ENCODE results near the gene AP3B1.

AP3B1 gene

DNA sequence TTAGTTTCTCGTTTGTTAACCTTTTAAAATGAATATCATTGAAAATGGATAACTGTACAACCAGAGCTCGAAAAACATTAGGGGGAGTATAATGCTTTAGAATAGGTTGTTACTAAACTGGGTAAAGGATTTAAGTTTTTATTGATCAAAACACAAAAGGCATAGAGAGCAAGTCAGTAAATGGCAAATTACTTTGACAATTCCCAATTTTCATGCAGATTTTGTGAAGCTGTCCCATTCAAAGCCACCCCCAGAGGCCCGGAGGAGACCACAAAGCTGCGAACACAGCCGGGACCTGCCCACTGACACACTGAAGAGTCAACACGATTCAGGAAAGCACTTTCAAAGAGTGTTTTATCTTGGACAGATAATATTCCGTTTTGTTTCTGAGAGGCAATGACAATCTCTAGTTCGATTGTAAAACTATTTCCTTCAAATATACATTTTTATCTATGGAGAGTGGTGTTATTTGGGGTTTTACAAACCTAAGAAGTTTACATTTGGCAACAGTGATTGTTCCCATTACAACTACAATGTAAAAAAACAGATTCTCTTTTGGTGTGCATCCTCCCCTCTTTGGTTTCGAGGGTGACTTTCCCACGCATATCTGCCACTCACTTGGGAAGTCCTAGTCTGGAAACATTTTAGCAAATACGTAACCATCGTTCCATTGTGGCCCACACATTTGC lies 335.7 kb downstream of the AP3B1 start:
- no peak for DNase-seq (ENCODE audit: low read depth, low spot score)
- CTCF ChIA-PET = no interaction called here
- H3K4me3 ChIP-seq (ENCODE audit: low read depth, low read length) = no peak overlapping the region
- TF ChIP-seq, protein P1, sequence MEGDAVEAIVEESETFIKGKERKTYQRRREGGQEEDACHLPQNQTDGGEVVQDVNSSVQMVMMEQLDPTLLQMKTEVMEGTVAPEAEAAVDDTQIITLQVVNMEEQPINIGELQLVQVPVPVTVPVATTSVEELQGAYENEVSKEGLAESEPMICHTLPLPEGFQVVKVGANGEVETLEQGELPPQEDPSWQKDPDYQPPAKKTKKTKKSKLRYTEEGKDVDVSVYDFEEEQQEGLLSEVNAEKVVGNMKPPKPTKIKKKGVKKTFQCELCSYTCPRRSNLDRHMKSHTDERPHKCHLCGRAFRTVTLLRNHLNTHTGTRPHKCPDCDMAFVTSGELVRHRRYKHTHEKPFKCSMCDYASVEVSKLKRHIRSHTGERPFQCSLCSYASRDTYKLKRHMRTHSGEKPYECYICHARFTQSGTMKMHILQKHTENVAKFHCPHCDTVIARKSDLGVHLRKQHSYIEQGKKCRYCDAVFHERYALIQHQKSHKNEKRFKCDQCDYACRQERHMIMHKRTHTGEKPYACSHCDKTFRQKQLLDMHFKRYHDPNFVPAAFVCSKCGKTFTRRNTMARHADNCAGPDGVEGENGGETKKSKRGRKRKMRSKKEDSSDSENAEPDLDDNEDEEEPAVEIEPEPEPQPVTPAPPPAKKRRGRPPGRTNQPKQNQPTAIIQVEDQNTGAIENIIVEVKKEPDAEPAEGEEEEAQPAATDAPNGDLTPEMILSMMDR (IDR thresholded peaks at IDR 0.05; ENCODE audit: insufficient read depth, low read length, missing control alignments) = no peak
- POLR2A ChIA-PET = interaction anchor here (0.6 kb wide), 1 partner anchor 320 kb away, joined by 3 read pairs; no protein-coding TSS in a partner anchor

DNA sequence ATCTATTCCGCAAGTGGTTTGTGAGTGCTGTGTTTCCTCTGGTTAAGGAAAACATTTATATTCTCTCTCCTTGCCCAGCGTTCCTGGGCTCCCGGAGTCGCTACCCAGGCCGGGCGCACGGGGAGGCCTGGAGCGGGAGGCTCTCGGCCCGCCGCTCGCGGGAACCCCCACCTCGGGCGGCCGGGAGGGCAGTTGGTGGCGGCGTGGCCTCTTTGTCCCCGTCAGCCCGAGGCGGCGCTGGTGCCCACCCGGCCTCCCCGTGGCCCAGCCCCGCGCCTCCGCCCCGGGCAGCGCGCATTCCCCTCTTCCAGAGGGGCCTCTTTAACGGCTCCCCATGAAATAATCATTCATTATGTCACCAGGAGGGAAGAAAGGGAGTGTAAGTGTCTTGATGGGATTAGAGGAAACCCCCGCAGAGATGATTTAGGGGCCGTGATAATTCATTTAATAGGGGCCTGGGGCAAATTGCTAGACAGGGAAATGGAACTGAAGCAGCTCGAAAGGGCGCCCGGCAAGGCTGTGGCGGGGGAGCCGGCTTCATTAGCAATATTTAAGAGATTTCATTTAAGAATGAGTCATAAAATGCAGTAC lies 336.5 kb downstream of the AP3B1 start:
- no peak overlapping the region for H3K4me3 ChIP-seq (ENCODE audit: low read depth, low read length)
- POLR2A ChIA-PET = no interaction called here
- DNase-seq (ENCODE audit: low read depth, low spot score) = no peak
- CTCF ChIA-PET = interaction anchor here (1.2 kb wide), 1 partner anchor 15 kb away, joined by 3 read pairs; no protein-coding TSS in a partner anchor
- TF ChIP-seq, protein P1 (IDR thresholded peaks at IDR 0.05; ENCODE audit: insufficient read depth, low read length, missing control alignments) = no peak

DNA sequence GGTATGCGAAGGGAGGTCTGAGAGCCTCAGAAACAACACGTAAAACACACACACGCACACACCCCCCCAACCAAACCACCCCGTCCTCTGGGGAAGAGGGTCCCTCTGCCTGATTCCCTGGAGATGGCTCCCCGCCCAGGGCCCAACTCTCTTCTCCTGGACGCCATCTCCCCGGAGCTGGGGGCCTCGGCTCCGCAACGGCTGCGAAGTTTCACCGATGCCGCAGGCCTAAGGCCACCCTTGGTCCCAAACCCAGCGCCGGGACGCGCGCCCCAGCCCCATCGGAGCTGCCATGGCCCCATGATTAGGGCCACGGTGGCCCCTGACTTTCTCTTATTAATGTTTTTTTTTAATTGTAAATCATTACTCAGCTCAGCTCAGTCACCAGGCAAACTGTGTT lies 337.0 kb downstream of the AP3B1 start:
- ChIA-PET POLR2A (no interaction called here), CTCF (interaction anchor here (1.2 kb wide), 1 partner anchor 15 kb away, joined by 3 read pairs; no protein-coding TSS in a partner anchor)
- no peak for DNase-seq (ENCODE audit: low read depth, low spot score)
- no peak overlapping the region for H3K4me3 ChIP-seq (ENCODE audit: low read depth, low read length)
- TF ChIP-seq, protein P1 (IDR thresholded peaks at IDR 0.05; ENCODE audit: insufficient read depth, low read length, missing control alignments) = no peak

DNA sequence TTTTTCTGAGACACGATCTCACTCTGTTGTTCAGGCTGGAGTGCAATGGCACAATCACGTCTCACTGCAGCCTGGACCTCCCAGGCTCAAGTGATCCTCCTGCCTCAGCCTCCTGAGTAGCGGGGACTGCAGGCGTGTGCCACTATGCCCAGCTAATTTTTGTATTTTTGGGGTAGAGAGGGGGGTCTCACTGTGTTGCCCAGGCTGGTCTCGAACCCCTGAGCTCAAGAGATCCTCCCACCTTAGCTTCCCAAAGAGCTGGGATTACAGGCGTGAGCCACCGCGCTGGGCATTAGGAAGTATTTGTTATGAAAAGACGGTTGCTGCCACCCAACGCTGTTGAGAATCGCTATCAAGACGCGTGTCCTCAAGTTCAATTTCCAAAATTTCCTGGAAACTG lies 337.4 kb downstream of the AP3B1 start:
- no peak overlapping the region for H3K4me3 ChIP-seq (ENCODE audit: low read depth, low read length)
- TF ChIP-seq, protein P1 (IDR thresholded peaks at IDR 0.05; ENCODE audit: insufficient read depth, low read length, missing control alignments) = no peak
- POLR2A ChIA-PET = no interaction called here
- CTCF ChIA-PET = interaction anchor here (1.2 kb wide), 1 partner anchor 14 kb away, joined by 3 read pairs; no protein-coding TSS in a partner anchor
- DNase-seq (ENCODE audit: low read depth, low spot score) = no peak

DNA sequence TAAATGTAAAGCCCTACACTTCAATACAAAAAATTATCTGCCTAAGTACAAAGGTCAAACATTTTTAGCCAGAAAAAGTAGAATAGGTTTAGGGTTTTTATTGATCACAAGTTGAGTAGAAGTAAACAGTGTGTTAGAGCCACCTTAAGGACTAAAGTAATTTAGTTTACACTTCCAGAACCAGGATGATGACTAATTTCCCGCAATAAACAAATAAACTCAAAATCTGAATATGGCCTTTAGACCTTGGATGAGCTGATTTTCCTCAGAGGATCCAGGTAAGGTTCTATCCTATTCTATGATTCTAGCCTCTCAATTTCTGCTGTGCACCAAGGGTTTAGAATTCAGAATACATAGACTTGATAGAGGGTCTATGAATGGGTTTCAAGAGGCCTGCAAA lies 338.9 kb downstream of the AP3B1 start:
- CTCF ChIA-PET = no interaction called here
- TF ChIP-seq, protein P1 (IDR thresholded peaks at IDR 0.05; ENCODE audit: insufficient read depth, low read length, missing control alignments) = no peak
- POLR2A ChIA-PET = no interaction called here
- no peak for DNase-seq (ENCODE audit: low read depth, low spot score)
- no peak overlapping the region for H3K4me3 ChIP-seq (ENCODE audit: low read depth, low read length)

DNA sequence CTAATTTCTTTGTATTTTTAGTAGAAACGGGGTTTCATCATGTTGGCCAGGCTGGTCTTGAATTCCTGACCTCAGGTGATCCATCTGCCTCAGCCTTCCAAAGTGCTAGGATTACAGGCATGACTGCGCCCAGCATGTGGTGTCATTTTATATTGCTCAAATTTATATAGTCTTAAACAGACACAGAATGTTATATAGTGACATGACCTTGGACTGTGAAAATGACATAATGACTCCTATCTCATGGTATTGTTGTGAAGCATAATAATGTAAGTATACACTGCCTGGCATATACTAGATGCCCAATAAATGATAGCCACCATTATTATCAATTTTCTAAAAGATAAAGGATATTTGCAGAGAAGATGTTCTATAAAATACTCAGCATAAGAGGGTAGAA lies 341.1 kb downstream of the AP3B1 start:
- ChIA-PET POLR2A (no interaction called here), CTCF (no interaction called here)
- H3K4me3 ChIP-seq (ENCODE audit: low read depth, low read length) = no peak overlapping the region
- no peak for DNase-seq (ENCODE audit: low read depth, low spot score)
- TF ChIP-seq, protein P1 (IDR thresholded peaks at IDR 0.05; ENCODE audit: insufficient read depth, low read length, missing control alignments) = no peak
